GM19035 (cell line): ENCODE data around the gene OR2C3.
"Not testable (repeated sequence)": the region's sequence is repeated elsewhere in the genome, so short reads cannot be mapped to it uniquely, and the experiment has no call there.

Experiments
- ATAC-seq: cut with Tn5 transposase; IDR thresholded peaks from one replicate; pipeline ENCODE4 v1.9.1; 2021; ENCODE audit not compliant: unreplicated experiment

The OR2C3 gene

DNA sequence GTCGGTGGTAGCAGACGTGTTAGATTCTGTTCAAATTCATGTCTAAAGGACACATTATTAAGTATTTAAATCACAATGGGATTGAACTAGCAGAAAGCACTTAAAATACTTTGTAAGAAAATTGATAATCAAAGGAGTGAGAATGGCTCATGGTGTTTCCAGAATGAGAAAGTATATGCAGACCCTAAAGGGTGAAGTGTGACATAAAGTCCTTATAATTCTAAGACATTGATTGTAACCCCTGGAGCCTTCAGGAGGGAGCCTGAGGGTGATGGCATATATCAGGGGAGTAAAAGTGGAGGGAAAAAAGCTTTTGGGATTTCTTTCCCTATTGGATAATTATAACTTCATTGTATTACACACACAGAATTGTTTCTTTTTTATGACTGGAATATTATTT is at the start of gene OR2C3:
TSS of gene OR2C3 (minus strand) at position 101 of the 400 bp plus-strand sequence. CDS start 3,929 bp downstream, outside the sequence.
- ATAC-seq = no peak

GRCh38 chr1:247578946-247579460 is 42.8 kb upstream of the OR2C3 start:
- no peak for ATAC-seq

- ATAC-seq = no peak
These were observed 40.3 kb upstream of the OR2C3 start for GRCh38 chr1:247576514-247576913.

DNA sequence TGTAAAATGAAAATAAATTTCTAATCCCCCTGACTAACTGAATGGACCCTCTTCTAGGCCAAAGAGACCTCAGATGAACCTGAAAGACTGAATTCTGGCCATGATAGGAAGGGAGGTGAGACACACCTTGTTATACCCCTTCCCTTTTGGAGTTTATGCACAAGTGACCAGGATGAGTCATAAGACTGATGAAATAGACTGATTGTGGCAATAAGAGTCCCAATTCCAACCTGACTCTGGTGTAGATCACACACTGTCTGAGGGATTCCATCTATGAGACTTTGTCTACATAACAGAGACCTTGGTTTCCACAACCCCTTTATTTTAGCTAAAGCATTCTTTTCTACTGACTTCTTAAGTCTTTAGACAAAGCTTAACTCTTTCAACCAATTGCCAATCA is 38.4 kb upstream of the OR2C3 start:
- ATAC-seq = no peak

GRCh38 chr1:247574236-247574635 is 38.0 kb upstream of the OR2C3 start:
- no peak for ATAC-seq

GRCh38 chr1:247562198-247562597 is 26.0 kb upstream of the OR2C3 start:
- no peak for ATAC-seq

- ATAC-seq = no peak
These were observed 25.5 kb upstream of the OR2C3 start for GRCh38 chr1:247561711-247562110.

DNA sequence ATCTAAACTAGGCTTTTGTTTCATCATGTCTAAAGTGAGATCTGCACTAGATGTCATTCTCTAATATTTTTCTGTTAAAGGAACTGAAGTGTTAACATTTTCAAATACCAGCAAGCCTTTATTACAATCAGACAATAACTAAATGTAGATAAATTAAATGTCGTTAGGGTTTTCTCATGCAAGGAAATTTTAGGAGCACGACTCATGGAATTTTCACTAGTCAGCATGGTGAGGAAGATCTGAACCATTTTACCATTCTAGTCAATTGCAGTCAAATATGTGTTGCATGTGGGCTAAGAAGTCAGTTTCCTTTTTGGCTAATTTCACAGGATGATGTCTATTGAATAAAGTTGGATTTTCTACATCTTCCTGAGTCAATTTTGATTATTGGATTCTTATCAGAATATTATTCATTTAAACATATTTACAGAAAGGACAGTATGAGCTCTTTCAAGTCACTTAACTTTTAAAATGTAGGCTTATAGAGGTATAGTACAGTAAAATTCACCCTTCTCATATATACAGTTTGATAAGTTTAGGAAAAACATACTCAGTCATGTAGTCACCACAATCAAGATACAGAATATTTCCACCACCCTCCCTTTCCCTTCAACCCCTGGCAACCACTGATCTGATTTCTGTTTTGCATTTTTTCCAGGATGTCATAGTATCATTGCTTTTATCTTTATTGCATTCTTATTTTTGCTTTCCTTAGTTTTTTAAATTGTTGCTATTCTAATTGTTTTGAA is 21.9 kb upstream of the OR2C3 start:
- ATAC-seq = no peak

DNA sequence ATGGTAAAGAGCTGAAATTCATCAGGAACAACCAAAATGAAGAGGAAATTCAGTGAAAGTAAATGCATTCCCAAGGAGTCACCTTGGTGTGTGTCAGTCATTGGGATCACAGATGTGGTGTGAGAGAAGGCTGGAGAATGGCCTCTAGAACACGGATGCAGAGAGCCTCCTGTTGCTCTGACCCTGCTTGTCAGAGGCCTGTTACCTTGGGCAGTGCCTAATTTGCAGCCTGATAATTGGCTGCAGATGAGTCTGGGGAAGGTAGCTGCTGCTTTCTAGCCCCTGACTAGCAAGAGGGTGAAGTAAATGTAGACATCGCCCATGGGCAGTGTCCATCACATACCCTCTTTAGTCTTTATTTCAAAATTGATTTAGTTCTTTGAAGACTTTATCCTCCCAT is 16.0 kb upstream of the OR2C3 start:
- ATAC-seq = no peak

DNA sequence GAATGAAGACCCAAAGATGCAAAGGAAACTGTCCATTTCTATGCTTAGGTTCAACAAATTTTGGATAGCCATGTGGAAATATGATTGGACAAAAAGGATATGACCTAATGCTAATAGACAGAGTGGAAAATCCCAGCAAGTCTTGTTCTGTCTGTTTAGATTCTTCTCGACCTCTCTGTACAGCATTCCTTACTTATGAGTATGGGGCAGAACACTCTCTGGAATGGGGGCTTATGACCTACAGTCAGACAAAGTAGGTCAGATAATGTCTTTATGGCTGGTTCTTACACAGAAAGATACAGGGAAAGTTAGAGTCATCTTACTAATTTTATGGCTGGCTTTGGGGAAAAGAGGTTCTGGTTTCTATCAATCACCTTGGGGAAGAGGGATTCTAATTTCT is 15.5 kb upstream of the OR2C3 start:
- no peak for ATAC-seq

DNA sequence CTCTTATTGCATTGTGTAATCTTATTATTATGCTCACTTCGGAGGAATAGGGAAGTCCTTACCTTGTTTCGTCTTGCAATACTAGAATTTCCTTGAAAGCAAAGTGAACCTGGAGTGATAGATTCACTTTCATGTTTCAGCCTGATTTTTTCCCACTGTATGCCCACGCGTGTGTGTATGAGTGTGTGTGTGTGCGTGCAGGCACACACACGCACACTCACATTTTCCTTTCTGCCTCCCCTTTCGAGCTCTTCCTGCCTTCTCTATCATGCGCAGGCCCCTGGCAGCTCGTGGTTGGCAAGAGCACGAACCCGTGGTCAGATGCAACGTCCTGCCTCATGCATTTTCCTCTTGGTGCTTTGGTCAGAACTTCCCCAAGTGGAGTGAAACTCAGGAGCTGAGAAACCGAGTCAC is 12.5 kb upstream of the OR2C3 start, which contains the start of gene GCSAML:
TSS of gene GCSAML (plus strand) at position 366 of the 414 bp plus-strand sequence. CDS start 58 bp downstream, outside the sequence.
- ATAC-seq = no peak

DNA sequence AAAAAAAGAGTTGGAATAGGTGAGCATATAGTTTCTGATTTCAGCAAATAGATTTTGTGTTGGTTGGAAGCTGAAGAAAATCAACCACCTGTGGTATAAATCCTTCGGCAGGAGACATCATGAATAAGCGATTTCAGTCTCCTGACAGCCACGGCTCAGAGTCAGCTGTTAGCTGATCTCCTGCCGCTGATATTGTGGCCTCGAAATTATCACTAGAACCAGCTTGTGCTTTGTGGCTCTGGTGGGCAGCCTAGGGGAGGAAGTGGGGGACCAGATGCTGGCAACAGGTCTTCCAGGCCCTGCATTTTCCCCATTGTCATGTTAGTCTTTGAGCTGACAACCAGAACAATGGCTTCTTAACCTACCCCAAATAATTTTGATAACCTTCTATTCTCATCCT is 11.9 kb upstream of the OR2C3 start:
- ATAC-seq = no peak

DNA sequence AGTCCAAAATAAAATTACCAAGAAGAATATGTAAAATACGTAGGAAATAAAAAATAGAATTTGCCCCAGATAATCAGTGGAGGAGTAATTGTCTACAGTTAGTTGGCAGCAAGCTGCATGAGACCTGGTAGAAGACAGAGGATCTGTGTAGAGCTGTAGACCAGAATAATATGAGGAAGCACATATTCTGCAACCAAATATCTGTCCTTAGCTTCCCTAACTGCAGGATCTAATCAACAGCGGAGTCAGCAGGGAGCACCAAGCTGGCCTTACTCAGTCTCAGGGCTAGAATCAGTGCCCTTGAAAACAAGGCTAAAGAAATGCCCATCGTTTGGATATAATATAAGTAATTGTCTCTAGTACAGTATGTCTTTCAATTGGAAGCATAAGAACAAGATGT is 6.6 kb upstream of the OR2C3 start:
- no peak for ATAC-seq

- ATAC-seq = no peak
These were observed 4.3 kb upstream of the OR2C3 start for GRCh38 chr1:247540581-247540980.

DNA sequence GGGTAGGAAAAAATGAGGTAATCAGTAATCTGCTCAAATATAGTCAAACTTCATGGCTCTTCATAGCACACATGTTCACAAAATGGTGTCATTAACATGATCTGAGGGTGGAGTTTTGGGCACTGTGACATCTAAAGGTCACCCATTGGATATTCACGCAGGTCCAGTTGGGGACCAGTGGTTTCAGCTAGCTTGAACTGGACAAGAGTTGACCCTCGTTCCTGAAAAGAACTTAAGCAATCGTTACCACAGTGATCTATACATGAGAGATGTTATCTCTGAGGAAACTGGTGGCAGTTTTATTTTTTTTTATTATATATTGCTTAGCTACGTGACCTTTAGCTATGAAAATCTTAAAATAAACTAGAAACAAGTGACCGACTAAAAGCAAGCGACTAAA is 3.0 kb upstream of the OR2C3 start:
- no peak for ATAC-seq

DNA sequence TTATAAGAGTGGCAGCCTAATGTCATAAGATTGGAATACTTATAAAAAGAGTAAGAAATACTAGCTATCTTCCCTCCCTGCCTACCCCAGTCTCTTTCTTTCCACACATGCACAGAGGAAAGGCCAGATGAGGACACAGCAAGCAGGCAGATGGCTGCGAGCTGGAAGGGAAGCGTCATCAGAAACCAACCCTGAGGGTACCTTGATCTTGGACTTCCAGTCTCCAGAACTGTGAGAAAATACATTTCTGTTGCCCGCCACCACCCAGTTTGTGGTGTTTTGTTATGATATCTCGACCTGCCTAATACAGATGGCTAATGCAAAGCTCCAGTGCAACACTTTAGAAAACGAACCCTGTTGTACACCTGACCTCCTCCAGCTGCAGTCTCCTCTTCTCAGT is 2.3 kb upstream of the OR2C3 start:
- ATAC-seq = no peak

- no peak for ATAC-seq
These were observed 838 bp downstream of the OR2C3 start for GRCh38 chr1:247535402-247535801.

DNA sequence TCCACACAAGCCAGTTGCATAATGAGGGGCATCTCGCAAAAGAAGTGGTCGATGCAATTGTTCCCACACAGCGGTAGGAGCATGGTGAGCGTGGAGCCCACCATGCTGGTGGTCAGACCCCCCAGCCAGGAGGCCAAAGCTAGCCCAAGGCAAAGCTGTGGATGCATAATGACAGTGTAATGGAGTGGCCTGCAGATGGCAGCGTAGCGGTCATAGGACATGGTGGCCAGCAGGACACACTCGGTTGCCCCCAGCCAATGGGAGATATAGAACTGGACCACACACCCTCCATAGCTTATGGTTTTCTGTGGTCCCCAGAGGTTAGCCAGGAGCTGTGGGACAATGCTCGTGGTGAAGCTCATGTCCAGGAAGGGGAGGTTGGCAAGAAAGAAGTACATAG is 4.3 kb downstream of the OR2C3 start:
- ATAC-seq = no peak

GRCh38 chr1:247530785-247531184 is 5.5 kb downstream of the OR2C3 start:
- ATAC-seq = no peak

GRCh38 chr1:247529771-247530355 is 6.4 kb downstream of the OR2C3 start:
- no peak for ATAC-seq

DNA sequence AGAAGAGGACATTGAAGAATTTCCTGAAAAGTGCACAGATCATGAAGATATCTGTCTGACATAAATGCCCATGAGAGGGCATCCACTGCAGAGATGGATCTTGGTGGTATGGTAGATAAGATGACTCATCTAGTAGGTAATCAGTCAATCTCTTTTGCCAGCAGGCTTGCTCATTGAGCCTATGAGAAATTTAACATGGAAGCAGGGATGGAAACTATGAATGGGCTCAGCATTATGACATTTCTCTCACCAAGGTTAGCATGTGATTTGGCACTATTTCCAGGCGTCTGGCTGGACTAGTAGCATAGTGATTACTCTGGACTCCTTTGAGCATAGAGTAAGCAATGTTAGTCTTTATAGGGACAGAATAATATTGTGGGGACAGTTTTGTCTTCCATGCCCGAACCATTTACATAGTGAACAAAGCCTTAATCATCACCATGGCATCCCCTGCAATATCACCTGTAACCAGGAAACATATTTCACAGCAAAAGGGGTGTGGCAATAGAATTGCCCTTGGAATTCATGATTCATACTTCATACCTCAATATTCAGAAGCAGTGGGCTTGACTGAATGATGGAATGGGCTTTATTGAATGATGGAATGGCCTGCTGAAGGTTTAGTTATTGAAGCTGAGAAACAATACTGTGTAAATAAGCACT is 7.3 kb downstream of the OR2C3 start:
- ATAC-seq = no peak

DNA sequence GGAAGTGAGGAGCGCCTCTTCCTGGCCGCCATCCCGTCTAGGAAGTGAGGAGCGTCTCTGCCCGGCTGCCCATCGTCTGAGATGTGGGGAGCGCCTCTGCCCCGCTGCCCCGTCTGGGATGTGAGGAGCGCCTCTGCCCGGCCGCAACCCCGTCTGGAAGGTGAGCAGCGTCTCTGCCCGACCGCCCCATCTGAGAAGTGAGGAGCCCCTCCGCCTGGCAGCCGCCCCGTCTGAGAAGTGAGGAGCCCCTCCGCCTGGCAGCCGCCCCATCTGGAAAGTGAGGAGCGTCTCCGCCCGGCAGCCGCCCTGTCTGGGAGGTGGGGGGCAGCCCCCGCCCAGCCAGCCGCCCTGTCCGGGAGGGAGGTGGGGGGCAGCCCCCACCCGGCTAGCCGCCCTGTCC is 14.4 kb downstream of the OR2C3 start:
- not testable (repeated sequence) for ATAC-seq
